PC-3 (cell line): ENCODE data around the gene CBX6.

Experiments used
- EZH2 ChIP-seq: fragments of 300-600 bp; sonication (generic); IDR thresholded peaks from one replicate; pipeline ENCODE4 v1.6.1; 2017; ENCODE audit warnings: antibody characterized with exemption, mild to moderate bottlenecking, low read length; ENCODE audit not compliant: unreplicated experiment
- EZH2phosphoT487 ChIP-seq: fragments of 300-600 bp; sonication (generic); IDR thresholded peaks from 2 replicates; pipeline ENCODE4 v1.6.1; 2018; ENCODE audit warnings: mild to moderate bottlenecking, antibody characterized with exemption, low read length, borderline replicate concordance
- TF ChIP-seq, protein P1 (sequence below): fragments of 300-600 bp; sonication (generic); conservative IDR thresholded peaks from 2 replicates; pipeline ENCODE4 v1.5.1; 2017; ENCODE audit warnings: antibody characterized with exemption, low read depth, mild to moderate bottlenecking, low read length

DNA sequence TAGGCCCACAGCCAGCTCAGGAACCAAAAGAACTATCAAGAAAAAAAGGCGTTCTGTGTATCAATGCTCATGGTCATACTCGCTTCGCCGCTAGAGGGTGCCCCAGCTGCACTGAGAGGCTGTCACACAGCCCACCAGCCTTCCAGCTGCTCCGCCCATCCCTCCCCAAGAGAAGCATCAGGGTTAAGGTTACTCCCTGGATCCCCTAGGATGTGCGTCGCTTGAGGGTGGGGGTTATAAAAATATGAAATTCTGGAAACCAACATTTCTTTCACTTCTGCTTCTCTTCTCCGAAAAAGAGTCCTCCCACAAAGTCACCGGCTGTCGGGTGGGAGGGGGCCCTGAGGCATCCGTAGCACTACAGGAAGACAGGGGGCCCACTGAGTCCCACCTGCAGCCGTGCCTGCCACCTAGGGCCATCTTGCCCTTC is 1.7 kb downstream of the CBX6 start:
- TF ChIP-seq, protein P1, sequence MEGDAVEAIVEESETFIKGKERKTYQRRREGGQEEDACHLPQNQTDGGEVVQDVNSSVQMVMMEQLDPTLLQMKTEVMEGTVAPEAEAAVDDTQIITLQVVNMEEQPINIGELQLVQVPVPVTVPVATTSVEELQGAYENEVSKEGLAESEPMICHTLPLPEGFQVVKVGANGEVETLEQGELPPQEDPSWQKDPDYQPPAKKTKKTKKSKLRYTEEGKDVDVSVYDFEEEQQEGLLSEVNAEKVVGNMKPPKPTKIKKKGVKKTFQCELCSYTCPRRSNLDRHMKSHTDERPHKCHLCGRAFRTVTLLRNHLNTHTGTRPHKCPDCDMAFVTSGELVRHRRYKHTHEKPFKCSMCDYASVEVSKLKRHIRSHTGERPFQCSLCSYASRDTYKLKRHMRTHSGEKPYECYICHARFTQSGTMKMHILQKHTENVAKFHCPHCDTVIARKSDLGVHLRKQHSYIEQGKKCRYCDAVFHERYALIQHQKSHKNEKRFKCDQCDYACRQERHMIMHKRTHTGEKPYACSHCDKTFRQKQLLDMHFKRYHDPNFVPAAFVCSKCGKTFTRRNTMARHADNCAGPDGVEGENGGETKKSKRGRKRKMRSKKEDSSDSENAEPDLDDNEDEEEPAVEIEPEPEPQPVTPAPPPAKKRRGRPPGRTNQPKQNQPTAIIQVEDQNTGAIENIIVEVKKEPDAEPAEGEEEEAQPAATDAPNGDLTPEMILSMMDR, result peak; percentile 89
- no peak for TF ChIP-seq EZH2
- no peak for TF ChIP-seq EZH2phosphoT487
